Upper lobe of left lung (tissue), 6 donors: ENCODE measurements around the gene NET1. TPM values are rescaled to one million over a fixed set of nuclear protein-coding genes. Genes with fewer than 3 reads are reported as not detected.

Source experiments
- ATAC-seq, 2 donors: fragments of 200-7000 bp; cut with Tn5 transposase; one replicate each; pipeline ENCODE4 v1.9.1; 2022; ENCODE audit warnings: mild to moderate bottlenecking in 2 of 2, moderate library complexity in 2 of 2; ENCODE audit not compliant: low FRiP score in 2 of 2
- DNase-seq, 2 donors: peaks; one replicate each; pipeline ENCODE4 v3.0.0-alpha.2; 2019 to 2020
- H3K27ac ChIP-seq, 4 donors: fragments of 200-600 bp; sonication (generic); one replicate each; pipeline ENCODE4 v1.5.1; 2016 to 2019
- H3K27me3 ChIP-seq, 4 donors: fragments of 200-600 bp; sonication (generic); one replicate each; pipeline ENCODE4 v1.5.1; 2017 to 2019
- H3K36me3 ChIP-seq, 4 donors: fragments of 200-600 bp; sonication (generic); one replicate each; pipeline ENCODE4 v1.5.1; 2016 to 2019
- H3K4me1 ChIP-seq, 4 donors: fragments of 200-600 bp; sonication (generic); one replicate each; pipeline ENCODE4 v1.5.1; 2018 to 2019
- H3K4me3 ChIP-seq, 4 donors: fragments of 200-600 bp; sonication (generic); one replicate each; pipeline ENCODE4 v1.5.1; 2017 to 2019; ENCODE audit warnings: mild to moderate bottlenecking in 2 of 4, moderate library complexity in 1 of 4
- H3K9me3 ChIP-seq, 4 donors: fragments of 200-600 bp; sonication (generic); one replicate each; pipeline ENCODE4 v1.5.1; 2018 to 2019
- CTCF ChIP-seq, 6 experiments: fragments of 450-650 bp in 4 of 6; fragments of 200-600 bp in 2 of 6; sonication (generic) in 2 of 6; IDR thresholded peaks; one replicate each; pipeline ENCODE4 v1.5.1; 2016 to 2019; ENCODE audit warnings: antibody characterized with exemption in 6 of 6
- EP300 ChIP-seq, 4 donors: sonication (generic); formaldehyde crosslinking; IDR thresholded peaks; one replicate each; pipeline ENCODE4 v1.5.1; 2017; ENCODE audit warnings: antibody characterized with exemption in 4 of 4, control low read depth in 2 of 4
- POLR2A ChIP-seq, 4 donors: fragments of 450-650 bp; IDR thresholded peaks; one replicate each; pipeline ENCODE4 v1.5.1; 2016 to 2017; ENCODE audit warnings: antibody characterized with exemption in 4 of 4, mild to moderate bottlenecking in 2 of 4
- POLR2AphosphoS5 ChIP-seq, 2 donors: sonication (generic); formaldehyde crosslinking; IDR thresholded peaks; one replicate each; pipeline ENCODE4 v1.5.1; 2017; ENCODE audit warnings: antibody characterized with exemption in 2 of 2
- WGBS, 2 donors: methylation state at CpG; one replicate each; pipeline ENCODE4 v1.1.5; 2017 to 2018; 5-methylcytosine and 5-hydroxymethylcytosine counted together
- total RNA-seq, 6 donors: library from RNA; depleted of rRNA in 4 of 6; stranded (reverse); fragments of >200 nt in 4 of 6; gene quantifications; one replicate each; pipeline versions ENCODE4 v1.1.0 to v1.2.1, GENCODE V29; 2016 to 2021
- donor health status: DM: no; HTN: no; CAD: no; lungs with moderate emphysema.
- donor health status: DM: no; HTN: yes; CAD: no; lungs with severe emphysema.

The NET1 gene
- total RNA-seq, 6 donors from 2014 or later, result 24.1 to 85.0 (median 47.2) TPM

- H3K36me3 ChIP-seq, result peaks cover 6 to 30% (median 20%) of the 10 kb centered on the region in 4 donors
- no peak overlapping the region for H3K4me3 ChIP-seq
- no peak for DNase-seq
- H3K4me1 ChIP-seq, result peaks cover 0 to 5% (median 1%) of the 10 kb centered on the region in 4 donors
- no peaks in the 10 kb centered on the region for H3K9me3 ChIP-seq
- WGBS, 2 donors, result 90 to 91% methylated on average over 13 to 14 of the region's 14 CpGs
- H3K27me3 ChIP-seq, result no peaks in the 10 kb centered on the region
- TF ChIP-seq CTCF (IDR thresholded peaks at IDR 0.05) (no peak), POLR2AphosphoS5 (IDR thresholded peaks at IDR 0.05) (no peak), POLR2A (IDR thresholded peaks at IDR 0.05) (no peak), EP300 (IDR thresholded peaks at IDR 0.05) (no peak)
- no peak overlapping the region for H3K27ac ChIP-seq
- ATAC-seq, result no peak
Observed at GRCh38 chr10:5460468-5461202, 48.3 kb downstream of the NET1 start.

GRCh38 chr10:5461203-5461588, 48.8 kb downstream of the NET1 start:
- no peaks in the 10 kb centered on the region for H3K27me3 ChIP-seq
- DNase-seq (no peak), ATAC-seq (no peak)
- H3K27ac ChIP-seq, result no peak overlapping the region
- TF ChIP-seq EP300 (IDR thresholded peaks at IDR 0.05), result no peak
- TF ChIP-seq POLR2A (IDR thresholded peaks at IDR 0.05), result no peak
- no peak for TF ChIP-seq POLR2AphosphoS5 (IDR thresholded peaks at IDR 0.05)
- no peak for TF ChIP-seq CTCF (IDR thresholded peaks at IDR 0.05)
- peaks cover 0 to 8% (median 4%) of the 10 kb centered on the region in 4 donors for H3K4me1 ChIP-seq
- no peaks in the 10 kb centered on the region for H3K9me3 ChIP-seq
- WGBS, 2 donors, result 83 to 85% methylated on average over 4 of the region's 4 CpGs
- H3K36me3 ChIP-seq, result peaks cover 6 to 25% (median 15%) of the 10 kb centered on the region in 4 donors
- no peak overlapping the region for H3K4me3 ChIP-seq

- TF ChIP-seq POLR2A (IDR thresholded peaks at IDR 0.05) (no peak), CTCF (IDR thresholded peaks at IDR 0.05) (no peak), EP300 (IDR thresholded peaks at IDR 0.05) (no peak), POLR2AphosphoS5 (IDR thresholded peaks at IDR 0.05) (no peak)
- 58 to 63% methylated on average over 17 of the region's 17 CpGs for WGBS, 2 donors
- DNase-seq (no peak), ATAC-seq (no peak)
- H3K4me1 ChIP-seq, result peaks cover 0 to 16% (median 8%) of the 10 kb centered on the region in 4 donors
- no peaks in the 10 kb centered on the region for H3K9me3 ChIP-seq
- no peak overlapping the region for H3K4me3 ChIP-seq
- no peak overlapping the region for H3K27ac ChIP-seq
- H3K27me3 ChIP-seq, result no peaks in the 10 kb centered on the region
- H3K36me3 ChIP-seq, result peaks cover 2 to 15% (median 7%) of the 10 kb centered on the region in 4 donors
Observed at GRCh38 chr10:5461914-5462840, 49.8 kb downstream of the NET1 start.

GRCh38 chr10:5462841-5463293, 50.5 kb downstream of the NET1 start:
- H3K4me1 ChIP-seq, result peaks cover 0 to 19% (median 8%) of the 10 kb centered on the region in 4 donors
- H3K9me3 ChIP-seq, result no peaks in the 10 kb centered on the region
- WGBS, 2 donors, result 94 to 97% methylated on average over 6 of the region's 7 CpGs
- no peak overlapping the region for H3K27ac ChIP-seq
- ATAC-seq, result no peak
- H3K27me3 ChIP-seq, result no peaks in the 10 kb centered on the region
- TF ChIP-seq POLR2A (IDR thresholded peaks at IDR 0.05), result no peak
- TF ChIP-seq EP300 (IDR thresholded peaks at IDR 0.05), result no peak
- no peak for TF ChIP-seq CTCF (IDR thresholded peaks at IDR 0.05)
- TF ChIP-seq POLR2AphosphoS5 (IDR thresholded peaks at IDR 0.05), result no peak
- DNase-seq, result no peak
- peaks cover 2 to 8% (median 5%) of the 10 kb centered on the region in 4 donors for H3K36me3 ChIP-seq
- H3K4me3 ChIP-seq, result no peak overlapping the region
